DMS79 (cell line): ENCODE measurements around the gene CFAP299.
"Not testable (repeated sequence)": the region's sequence is repeated elsewhere in the genome, so short reads cannot be mapped to it uniquely, and the experiment has no call there.

Experiments
- DNase-seq: peaks from one replicate; lab custom pipeline; 2025; lab: John Stamatoyannopoulos, UW

Gene CFAP299

DNA sequence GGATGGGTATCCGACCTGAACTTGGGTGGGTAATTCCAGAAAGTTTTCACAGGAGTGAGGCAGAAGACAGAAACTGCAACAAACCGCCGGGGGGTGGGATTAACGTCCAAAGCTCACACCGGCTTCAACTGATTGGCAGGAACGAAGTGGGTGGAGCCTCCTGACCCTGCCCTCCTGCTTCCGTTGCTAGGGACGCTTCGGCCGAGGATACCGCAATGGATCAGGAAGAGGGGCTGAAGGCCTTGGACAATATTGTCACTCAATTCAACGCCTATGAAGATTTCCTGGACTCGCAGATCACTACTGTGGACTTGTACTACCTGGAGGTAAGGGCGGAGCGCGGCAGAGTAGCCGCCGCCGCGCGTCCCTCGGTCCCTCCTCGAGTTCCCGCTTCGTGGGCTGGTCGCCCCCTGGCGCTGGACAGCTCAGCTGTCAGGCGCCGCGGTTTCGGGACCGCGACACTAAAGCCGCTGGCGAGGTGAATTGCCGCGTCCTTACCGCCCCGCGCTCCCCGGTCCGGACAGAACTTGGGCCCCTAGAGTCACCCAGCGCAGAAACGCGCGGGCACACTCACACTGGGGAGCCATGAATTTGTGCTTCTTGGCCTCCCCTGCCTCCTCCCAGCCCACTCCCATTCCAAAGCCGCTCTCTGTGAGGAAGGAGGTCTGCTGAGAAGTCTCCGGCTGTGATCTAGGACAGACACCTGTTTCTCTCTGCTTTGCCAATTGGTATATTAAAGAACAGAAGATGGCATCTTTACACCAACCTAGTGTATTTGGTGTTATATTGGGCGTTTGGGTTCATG lies at the start of gene CFAP299:
Gene CFAP299 (plus strand): TSS at position 177 of the 805 bp plus-strand sequence.
- DNase-seq: no peak

DNA sequence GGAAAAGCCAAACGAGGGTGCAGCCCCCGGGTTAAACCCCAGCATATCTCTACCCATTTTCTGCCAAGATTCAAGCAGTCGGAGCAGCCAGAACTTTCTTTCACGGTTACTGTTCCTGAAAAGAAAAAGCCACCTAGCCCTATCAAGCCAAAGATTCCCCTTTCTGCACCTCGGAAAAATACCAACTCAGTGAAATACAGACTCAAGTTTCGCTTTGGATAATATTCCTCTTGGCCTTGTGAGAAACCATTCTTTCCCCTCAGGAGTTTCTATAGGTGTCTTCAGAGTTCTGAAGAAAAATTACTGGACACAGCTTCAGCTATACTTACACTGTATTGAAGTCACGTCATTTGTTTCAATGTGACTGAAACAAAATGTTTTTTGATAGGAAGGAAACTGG lies 49.1 kb upstream of the CFAP299 start:
- DNase-seq: no peak

DNA sequence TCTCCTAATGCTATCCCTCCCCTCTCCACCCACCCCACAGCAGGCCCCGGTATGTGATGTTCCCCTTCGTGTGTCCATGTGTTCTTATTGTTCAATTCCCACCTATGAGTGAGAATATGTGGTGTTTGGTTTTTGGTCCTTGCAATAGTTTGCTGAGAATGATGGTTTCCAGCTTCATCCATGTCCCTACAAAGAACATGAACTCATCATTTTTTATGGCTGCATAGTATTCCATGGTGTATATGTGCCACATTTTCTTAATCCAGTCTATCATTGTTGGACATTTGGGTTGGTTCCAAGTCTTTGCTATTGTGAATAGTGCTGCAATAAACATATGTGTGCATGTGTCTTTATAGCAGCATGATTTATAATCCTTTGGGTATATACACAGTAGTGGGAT lies 44.9 kb upstream of the CFAP299 start:
- DNase-seq: not testable (repeated sequence)

DNA sequence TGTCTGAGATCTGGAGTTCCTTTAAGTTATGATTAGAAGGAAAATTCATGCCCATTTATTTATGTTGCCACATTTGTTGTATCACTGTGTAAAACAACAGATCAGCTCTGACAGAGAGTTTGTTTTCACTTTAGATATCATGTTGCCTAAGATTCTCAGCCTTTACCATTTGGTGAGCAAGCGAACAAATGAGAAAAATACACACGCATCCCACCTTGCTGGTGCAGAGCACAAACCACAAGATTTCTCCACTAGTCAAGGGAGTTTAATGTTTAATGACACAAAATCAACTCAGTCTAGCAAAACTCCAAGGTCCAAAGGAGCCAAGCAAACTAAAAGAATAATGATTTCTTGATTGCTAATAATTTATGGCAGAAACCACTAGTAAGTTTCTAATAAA lies 41.3 kb upstream of the CFAP299 start:
- no peak for DNase-seq

DNA sequence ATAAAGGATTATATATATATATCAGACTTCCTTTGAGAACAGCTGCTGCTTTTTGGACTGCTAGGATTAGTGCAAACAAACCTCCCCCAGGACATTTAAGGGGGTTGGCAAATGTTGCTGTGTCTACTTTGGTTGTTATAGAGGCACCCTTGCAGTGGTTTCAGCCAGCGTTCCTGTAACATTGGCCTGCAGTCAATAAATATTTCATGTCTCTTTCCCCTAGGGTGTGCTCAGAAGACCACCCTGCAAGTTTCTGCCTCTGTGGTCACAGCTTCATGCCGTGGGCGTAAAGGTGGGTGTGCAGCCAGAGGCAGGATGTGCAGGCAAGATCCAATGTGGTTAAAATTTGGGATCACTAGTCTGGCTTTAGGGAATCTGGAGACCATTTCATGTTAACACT lies 40.2 kb upstream of the CFAP299 start:
- no peak for DNase-seq

DNA sequence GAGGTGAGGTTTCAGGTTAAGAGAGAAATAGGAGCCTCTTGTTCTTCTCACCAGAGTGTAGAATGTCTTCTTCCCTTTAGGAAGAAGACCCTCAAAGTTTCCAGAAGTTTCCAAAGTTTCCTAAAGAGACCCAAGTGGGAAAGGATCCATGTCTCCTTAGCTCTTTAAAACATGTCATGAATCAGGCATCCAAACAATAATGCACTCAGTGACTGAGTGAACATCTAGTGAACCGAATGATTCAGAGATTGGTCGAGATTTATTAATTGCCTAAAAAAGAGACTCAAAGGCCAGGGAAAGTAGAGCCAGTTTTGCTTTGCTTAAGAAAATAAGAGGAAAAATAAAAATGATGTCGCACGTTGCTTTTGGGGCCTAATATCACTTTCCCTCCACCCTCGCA lies 39.7 kb upstream of the CFAP299 start:
- no peak for DNase-seq

DNA sequence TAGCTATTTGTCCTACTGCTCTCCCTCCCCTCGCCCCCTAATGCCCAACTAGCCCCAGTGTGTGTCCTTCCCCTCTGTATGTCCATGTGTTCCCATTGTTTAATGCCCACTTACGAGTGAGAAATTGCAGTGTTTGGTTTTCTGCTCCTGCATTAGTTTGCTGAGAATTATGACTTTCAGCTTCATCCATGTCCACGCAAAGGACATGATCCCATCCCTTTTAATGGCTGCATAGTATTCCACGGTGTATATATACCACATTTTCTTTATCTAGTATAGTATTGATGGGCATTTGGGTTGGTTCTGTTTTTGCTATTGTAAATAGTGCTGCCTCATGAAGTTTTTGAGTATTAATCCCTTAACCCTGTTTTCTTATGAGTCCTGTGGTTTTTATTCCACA lies 33.6 kb upstream of the CFAP299 start:
- DNase-seq: no peak

DNA sequence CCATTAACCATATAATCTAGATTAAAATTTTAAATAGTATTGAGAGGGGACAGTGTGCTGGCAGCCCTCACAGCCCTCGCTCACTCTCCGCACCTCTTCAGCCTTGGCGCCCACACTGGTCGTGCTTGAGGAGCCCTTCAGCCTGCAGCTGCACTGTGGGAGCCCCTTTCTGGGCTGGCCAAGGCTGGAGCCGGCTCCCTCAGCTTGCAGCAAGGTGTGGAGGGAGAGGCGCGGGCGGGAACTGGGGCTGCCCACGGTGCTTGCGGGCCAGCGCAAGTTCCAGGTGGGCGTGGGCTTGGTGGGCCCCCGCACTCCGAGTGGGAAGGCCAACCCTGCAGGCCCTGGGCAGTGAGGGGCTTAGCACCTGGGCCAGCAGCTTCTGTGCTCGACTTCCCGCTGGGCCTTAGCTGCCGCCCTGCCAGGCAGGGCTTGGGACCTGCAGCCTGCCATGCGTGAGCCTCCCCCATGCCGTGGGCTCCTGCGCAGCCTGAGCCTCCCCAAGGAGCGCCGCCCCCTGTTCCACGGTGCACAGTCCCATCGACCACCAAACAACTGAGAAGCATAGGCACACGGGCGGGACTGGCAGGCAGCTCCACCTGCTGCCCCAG lies 32.8 kb upstream of the CFAP299 start:
- no peak for DNase-seq

DNA sequence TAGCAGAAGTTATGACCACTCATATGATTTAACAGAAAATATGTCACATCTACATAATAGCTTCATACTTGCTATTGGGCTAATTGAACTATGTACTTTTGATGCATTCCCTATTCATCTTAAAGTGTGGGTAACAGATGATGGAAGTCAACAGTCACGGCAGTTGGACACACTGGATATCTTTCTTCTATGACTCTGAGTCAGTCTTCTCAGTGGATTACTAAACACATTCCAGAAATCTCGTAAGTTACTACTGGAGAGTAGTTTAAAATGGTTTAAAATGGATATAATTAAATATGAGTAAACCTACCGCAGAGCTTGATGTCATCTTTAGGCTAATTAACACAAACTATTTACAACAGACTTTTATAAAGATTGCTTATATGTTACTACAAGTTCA lies 30.1 kb upstream of the CFAP299 start:
- DNase-seq: no peak

DNA sequence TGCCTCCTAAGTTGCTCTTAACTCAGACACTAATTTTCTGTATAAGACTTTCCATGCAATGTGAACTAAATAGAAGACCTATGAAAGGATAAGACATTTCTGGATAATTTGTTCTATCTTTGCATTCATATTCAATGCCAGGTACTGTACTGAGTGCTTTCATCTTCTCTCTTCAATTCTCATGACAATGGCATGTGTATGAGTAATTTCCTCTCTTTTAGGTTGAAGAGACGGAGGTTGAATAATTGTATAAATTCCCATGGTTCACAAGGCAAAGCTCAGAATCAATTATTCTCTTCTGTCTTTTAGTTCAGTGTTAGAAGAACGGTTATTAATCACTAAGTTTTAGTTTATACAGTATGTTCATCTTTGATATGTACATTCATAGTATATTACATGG lies 29.3 kb upstream of the CFAP299 start:
- DNase-seq: no peak

DNA sequence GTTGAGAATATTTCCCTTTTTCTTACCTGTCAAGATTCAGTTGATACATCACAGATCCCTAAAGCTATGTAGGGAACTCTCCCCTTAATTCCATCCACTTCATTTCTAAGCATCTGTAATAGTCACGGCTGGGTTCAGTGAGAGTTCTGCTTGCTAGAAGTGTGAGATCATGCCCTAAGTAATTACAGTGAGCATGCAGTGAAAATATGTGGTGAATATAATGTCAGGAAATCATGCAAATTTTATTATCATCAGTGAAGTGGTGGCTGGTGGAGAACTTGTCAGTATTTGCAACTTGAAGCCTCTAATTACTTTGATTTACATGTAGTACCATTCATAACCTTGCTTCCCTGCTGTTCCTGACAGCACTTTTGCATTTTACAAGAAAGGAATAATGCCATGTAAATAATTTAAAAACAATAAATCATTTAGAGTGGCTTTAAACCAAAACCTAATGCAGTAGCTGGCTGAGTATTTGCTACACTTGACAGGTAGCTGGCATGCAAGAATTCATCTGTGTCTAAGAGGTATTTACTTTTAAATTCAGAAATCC lies 28.3 kb upstream of the CFAP299 start:
- peak; percentile 89 for DNase-seq

DNA sequence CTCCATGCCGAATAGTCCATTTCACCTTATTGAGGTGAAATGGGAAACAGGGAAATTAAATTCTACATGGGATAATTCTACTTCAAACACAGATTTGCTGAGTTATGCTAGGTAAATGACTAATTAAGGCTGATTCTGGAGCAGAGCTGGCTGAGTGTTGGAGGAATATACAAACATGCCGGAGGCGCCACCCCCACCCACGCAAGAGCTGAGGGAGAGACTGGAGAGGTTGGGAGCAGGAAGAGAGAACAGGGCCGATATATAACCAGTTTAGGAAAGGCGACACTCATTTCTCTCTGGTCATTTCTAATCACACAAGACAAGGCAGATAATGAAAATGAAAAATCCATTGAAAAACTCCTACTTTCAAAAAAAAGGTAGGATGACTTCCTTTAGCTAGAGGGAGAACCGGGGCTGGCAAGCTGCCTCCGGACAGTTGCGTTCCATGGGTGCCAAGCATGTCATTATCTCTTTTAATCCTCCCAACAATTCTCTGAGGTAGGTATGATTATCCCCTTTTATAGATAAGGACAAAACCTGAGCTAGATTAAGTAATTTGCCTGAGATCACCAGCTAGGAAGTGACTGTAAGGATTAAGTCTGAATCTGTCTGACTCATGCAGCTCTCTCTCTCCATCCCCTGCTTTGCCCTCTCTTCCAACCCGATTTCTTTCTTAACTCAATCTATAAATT lies 27.6 kb upstream of the CFAP299 start:
- DNase-seq: no peak

DNA sequence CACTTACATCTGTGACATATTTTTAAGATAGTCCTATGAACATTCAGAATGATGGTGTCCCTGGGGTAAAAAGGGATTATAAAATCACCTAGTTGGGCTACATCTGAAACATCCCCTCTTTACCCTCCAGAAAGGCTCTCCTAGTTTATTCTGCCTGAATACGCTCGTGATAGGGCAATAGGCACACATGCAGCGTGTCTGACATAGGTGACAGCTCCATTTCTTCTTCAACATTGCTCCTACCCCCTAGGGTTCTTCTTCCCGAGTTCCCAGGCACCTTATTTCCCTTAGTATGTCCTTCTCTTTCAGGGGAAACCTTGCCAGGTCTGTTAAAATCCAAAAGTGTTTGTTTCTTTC lies 27.1 kb upstream of the CFAP299 start:
- DNase-seq: no peak

DNA sequence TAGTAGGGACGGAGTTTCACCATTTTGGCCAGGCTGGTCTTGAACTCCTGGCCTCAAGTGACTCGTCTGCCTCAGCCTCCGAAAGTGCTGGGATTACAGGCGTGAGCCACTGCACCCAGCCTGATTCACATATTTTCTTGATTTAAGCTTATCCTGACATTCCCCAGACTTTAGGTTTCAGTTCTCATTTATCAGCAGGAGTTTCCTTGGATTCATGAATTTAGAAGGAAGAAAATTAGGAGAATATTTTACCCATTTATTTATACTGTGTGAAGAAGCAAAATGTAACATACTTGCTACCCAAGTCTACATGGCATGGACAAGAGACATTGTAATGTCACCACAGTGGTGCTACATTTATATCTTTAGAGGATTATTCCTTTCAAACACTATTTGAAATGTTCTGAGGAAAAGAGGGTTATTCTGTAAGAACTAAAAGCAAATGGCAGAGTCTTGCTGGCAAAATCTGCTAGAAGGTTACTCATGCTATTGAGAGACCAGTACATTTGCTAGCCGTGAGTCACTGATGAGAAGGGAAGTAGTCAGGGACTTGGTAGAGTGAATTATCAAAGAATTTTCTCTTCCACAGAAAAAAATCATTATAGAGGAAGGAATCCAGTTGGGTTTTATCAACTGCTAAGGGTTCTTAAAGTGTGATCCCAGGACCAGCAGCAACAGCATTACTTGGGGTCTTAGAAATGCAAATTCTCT lies 26.1 kb upstream of the CFAP299 start:
- no peak for DNase-seq

DNA sequence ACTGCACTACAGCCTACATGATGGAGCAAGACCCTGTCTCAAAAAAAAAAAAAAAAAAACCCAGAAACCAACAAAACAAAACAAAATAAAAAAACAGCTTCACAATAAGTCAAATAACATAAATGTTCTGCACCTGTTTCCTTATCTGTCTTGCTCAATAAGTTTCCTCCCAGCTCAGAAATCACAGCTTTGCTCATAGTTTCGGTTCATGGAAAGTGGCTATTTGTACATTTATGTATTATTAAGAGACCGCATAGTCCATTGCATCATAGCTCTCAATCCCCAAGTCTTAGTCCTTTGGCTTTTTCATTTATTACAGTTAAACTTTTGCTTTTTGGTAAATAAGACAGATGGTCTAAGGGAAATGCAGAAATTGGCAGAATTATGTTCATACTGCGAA lies 24.4 kb upstream of the CFAP299 start:
- DNase-seq: no peak

DNA sequence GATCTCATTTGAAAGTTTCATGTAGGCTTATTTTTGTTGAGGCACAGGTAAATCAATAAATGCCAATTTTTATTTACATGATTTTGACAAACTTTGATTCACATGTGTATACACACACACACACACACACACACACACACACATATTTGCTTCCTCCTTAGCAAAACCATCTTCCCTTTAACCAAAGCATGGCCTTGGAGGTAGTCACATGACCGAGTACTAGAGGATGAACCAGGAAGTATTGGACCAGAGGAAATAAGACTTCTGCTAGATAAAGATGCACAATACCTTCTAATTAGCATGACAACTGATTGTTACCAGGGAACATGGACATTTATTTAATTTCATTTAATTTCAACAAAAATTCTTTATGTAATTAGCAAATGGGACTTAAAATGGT lies 23.4 kb upstream of the CFAP299 start:
- DNase-seq: no peak

DNA sequence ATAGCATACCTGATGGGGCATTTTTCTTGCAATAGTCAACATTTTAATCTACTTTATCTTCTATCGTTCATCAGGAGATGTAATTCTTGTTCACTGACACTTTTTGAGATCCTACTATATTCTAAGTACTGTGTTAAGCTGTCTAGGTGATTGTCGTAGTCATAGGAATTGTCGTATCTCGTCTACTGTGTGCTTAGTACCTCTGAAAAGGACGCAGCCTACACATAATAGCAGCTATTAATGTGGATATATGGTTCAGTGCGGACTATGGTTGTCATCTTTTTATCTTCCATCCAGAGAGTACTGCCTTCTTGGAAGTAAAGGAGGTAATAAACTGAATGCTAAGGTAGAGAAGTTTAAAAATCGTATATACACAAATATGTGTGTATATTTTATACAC lies 21.9 kb upstream of the CFAP299 start:
- DNase-seq: no peak

DNA sequence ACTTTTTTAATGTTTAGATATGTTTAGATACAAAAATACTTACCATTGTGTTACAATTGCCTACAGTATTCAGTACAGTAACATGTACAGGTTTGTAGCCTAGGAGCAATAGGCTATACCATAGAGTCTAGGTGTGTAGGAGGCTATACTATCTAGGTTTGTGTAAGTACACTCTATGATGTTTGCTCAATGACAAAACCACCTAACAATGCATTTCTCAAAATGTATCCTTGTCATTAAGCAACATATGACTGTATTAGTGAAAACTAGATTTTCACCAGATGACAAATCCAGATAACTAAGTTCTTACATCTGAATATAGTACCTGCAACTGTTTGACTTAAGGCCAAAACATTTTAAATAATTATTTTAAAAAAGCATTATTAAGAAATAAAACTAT lies 19.7 kb upstream of the CFAP299 start:
- DNase-seq: not testable (repeated sequence)

DNA sequence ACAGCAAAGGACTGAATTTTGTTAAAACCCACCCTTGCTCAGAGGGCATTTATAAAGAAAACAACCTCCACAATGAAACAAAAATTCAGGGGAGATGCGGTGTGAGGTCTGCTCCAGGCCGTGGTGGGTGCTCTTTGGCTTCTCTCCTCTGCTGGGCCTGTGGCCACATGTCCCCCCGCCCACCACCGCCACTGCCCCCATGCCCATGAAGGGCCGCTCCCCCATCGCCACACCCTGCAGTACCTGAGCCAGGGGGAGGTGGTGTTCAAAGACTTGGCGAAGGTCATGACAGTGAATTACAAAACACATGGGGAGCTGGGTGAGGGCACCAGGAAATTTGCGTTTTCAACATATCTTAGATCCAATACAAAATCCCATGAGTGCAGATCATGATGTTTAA lies 14.2 kb upstream of the CFAP299 start:
- no peak for DNase-seq

DNA sequence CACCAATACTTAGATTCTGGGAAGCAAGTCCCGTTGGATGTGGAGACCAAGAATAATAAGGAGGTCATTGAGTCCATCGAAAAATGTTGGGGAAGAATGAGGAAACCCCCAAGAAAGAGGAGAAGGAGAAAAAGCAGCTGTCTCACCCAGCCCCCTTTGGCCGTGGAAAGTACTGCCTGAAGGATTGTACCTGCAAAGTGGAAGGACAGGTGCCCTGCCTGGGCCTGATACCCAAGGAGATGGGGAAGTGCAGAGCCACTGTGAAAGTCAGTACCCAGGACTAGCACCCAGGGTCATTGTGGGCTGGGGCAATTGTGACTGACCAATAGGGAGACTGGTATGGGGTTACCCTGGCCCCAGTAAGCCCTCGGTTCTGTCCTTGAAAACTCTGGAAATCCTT lies 13.8 kb upstream of the CFAP299 start:
- no peak for DNase-seq

DNA sequence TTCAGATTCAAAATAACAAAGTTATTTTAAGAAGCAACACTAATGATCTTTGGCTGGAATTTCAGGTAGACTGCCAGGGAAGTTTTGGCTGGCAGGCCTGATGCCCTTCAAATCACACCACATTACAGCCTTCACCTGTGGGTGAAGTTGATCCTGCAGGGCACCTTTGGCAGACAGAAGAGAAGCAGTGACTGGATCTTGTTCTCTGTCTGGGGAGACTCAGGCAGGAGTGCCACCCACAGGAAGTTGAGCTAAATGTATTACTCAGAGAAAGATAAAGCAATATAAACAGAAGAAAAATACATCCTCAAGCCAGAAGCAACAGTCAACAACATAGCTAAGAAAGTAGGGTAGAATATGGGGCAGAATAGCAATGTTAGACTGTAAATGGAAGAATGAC lies 12.8 kb upstream of the CFAP299 start:
- no peak for DNase-seq

DNA sequence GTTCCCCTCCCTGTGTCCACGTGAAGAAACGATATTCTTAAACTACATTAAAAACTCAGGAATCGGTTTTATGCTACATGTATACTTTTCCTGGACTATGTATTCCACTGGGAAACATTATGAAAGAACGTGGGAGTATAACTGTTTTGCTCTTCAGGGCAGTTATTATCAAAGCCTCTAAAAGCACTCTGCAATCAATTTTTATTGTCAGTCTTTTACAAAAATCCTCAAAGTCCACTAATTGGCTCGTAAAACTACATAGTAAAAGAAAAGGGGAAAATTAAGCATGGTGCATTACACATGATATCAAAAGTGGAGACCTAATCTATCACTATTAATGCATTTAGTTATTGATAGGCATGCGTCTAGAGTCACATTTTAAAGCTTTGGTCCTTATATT lies 11.4 kb upstream of the CFAP299 start:
- no peak for DNase-seq
